Measurements from ENCODE around the gene MAP3K1. TPM values are rescaled to one million over a fixed set of nuclear protein-coding genes. Genes with fewer than 3 reads are reported as not detected.

MAP3K1 gene
- total and polyA plus RNA-seq, 9 of the 15 experiments (the other 6 are each of a cell fraction or from before 2014, with no cell fraction given): 3.9 to 13.9 (median 7.5) TPM

GRCh38 chr5:56908942-56909293 lies 93.6 kb downstream of the MAP3K1 start (continued):
- TF ChIP-seq ZNF407 (IDR thresholded peaks at IDR 0.05; ENCODE audit: low read depth) (no peak), ASH1L (IDR thresholded peaks at IDR 0.05; ENCODE audit: borderline replicate concordance, low read depth, partially characterized antibody) (no peak), CXXC5 (CRISPR knock-in tag; IDR thresholded peaks at IDR 0.05) (no peak), ZNF592 (IDR thresholded peaks at IDR 0.05) (no peak), ZBTB34 (CRISPR knock-in tag; IDR thresholded peaks at IDR 0.05) (no peak), SRSF3 (IDR thresholded peaks at IDR 0.05; ENCODE audit: insufficient read depth, low read length) (no peak), CBX2 (IDR thresholded peaks at IDR 0.05; ENCODE audit: insufficient read depth, low read length, poor library complexity, severe bottlenecking) (no peak), XRCC3 (IDR thresholded peaks at IDR 0.05) (no peak), RBM17 (IDR thresholded peaks at IDR 0.05; ENCODE audit: borderline replicate concordance, low read depth, low read length) (no peak), CREM (IDR thresholded peaks at IDR 0.05; ENCODE audit: low read depth) (no peak), YBX1 (IDR thresholded peaks at IDR 0.05) (no peak), HINFP (tag; conservative IDR thresholded peaks at IDR 0.05; ENCODE audit: low read depth) (no peak), PPARD (CRISPR knock-in tag; IDR thresholded peaks at IDR 0.05) (no peak)
